GM13976 (cell line): ENCODE data around the gene SLC7A6OS.
"Not testable (repeated sequence)": the region's sequence is repeated elsewhere in the genome, so short reads cannot be mapped to it uniquely, and the experiment has no call there.

Source experiments
- DNase-seq: peaks from one replicate; pipeline ENCODE4 v3.0.0; 2012; ENCODE audit warnings: low spot score
- in situ Hi-C: fragments of 300-500 bp; cut with MboI; formaldehyde crosslinking; loops from one replicate; pipeline ENCODE4 v1.12.0; 2022; ENCODE audit warnings: low sequenced_read_pairs, mixed read lengths, inconsistent platforms; ENCODE audit not compliant: unreplicated experiment
- TF ChIP-seq, protein P1 (sequence below): IDR thresholded peaks from 2 replicates; pipeline ENCODE4 v1.5.1; 2012; ENCODE audit warnings: borderline replicate concordance, mild to moderate bottlenecking; ENCODE audit not compliant: insufficient read depth; ENCODE audit errors: extremely low read depth, missing control alignments, control extremely low read depth

SLC7A6OS gene

GRCh38 chr16:68296291-68296690 is 14.5 kb downstream of the SLC7A6OS start:
- TF ChIP-seq, protein P1, sequence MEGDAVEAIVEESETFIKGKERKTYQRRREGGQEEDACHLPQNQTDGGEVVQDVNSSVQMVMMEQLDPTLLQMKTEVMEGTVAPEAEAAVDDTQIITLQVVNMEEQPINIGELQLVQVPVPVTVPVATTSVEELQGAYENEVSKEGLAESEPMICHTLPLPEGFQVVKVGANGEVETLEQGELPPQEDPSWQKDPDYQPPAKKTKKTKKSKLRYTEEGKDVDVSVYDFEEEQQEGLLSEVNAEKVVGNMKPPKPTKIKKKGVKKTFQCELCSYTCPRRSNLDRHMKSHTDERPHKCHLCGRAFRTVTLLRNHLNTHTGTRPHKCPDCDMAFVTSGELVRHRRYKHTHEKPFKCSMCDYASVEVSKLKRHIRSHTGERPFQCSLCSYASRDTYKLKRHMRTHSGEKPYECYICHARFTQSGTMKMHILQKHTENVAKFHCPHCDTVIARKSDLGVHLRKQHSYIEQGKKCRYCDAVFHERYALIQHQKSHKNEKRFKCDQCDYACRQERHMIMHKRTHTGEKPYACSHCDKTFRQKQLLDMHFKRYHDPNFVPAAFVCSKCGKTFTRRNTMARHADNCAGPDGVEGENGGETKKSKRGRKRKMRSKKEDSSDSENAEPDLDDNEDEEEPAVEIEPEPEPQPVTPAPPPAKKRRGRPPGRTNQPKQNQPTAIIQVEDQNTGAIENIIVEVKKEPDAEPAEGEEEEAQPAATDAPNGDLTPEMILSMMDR: no peak
- DNase-seq: no peak
- in situ Hi-C loops: no loop called here

DNA sequence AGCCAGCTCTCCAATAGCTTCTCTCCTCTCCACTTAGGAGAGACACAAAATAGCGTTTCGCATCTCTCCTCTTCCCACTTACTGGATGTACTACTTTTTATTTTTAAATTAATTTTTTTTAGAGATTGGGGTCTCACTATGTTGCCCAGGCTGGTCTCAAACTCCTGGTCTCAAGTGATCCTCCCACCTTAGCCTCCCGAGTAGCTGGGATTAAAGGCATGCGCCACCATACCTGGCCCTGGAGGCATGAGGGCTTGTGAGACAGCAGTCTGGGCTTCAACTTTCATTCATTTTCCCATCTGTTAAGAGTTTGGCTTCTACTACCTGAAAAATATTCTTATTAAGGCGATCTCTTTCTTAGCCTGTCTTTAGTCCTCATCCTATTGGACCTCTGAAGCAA is 18.3 kb downstream of the SLC7A6OS start:
- no peak for DNase-seq
- in situ Hi-C loops: no loop called here
- TF ChIP-seq, protein P1: no peak

GRCh38 chr16:68291227-68291626 is 19.5 kb downstream of the SLC7A6OS start:
- TF ChIP-seq, protein P1: no peak
- no peak for DNase-seq
- in situ Hi-C loops: no loop called here

DNA sequence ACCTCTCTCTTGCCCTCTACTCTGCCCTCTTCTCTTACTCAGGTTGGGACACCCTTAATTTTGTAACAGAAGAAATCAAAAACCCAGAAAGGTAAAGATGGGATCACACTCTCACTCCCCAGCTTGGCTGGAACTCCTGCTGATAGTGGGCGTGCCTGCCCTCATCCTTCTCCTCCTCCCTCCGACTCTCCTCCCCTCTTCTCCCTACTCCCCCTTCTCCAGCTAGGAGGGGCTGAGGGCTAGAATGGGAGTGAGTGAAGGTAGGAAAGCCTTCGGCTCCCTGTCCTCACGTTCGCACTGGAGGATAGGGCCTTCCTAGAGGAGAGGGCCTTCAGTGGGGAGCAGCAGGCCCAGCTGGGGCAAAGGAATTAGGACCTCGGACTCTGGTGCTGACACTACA is 20.3 kb downstream of the SLC7A6OS start:
- TF ChIP-seq, protein P1: no peak
- no peak for DNase-seq
- in situ Hi-C loops: no loop called here

- DNase-seq: peak; percentile 86
- in situ Hi-C loops: no loop called here
- TF ChIP-seq, protein P1: no peak
These were observed 21.0 kb downstream of the SLC7A6OS start for GRCh38 chr16:68289621-68290329.

- TF ChIP-seq, protein P1: no peak
- DNase-seq: no peak
- in situ Hi-C loops: no loop called here
These were observed 21.5 kb downstream of the SLC7A6OS start for GRCh38 chr16:68289202-68289601.

- in situ Hi-C loops, DNase-seq: not testable (repeated sequence)
These were observed 21.9 kb downstream of the SLC7A6OS start for GRCh38 chr16:68288796-68289195.
